ENCODE data around the gene TOP1. TPM values are rescaled to one million over a fixed set of nuclear protein-coding genes. Genes with fewer than 3 reads are reported as not detected.

Gene TOP1
- total RNA-seq, 2 experiments from 2014 or later = 37.6 to 41.7 TPM

GRCh38 chr20:41047279-41047974 lies 18.8 kb downstream of the TOP1 start:
- ChIA-PET POLR2A (interaction anchor here (1.1 to 2.3 kb wide), 7 partner anchors 9 to 110 kb away, joined by 3 to 11 read pairs (median 5); partner anchors contain the start of gene PLCG1), CTCF (interaction anchor here (0.7 to 0.9 kb wide), 3 partner anchors 9 to 57 kb away, joined by 3 read pairs; no protein-coding TSS in a partner anchor)
- H3K9me3 ChIP-seq (ENCODE audit: control insufficient read depth in 1 of 2, insufficient read depth in 1 of 2, low read length in 2 of 2) = no peaks in the 10 kb centered on the region
- peaks cover 50% of the 10 kb centered on the region for H3K4me1 ChIP-seq (ENCODE audit: insufficient read depth, low read length)
- intact Hi-C loops (cut with DNase I, micrococcal nuclease) = loop anchor here (2.0 to 5.0 kb wide), 2 partner anchors 19 to 45 kb away; partner anchors contain the start of gene TOP1 (in 1 of the 2)
- H3K27ac ChIP-seq (ENCODE audit: low read depth in 1 of 2, low read length in 2 of 2) = peak overlapping the region; percentile 54 to 56
- peak overlapping the region; percentile 80 for H3K4me3 Mint-ChIP-seq
- H3K9me3 Mint-ChIP-seq = no peaks in the 10 kb centered on the region
- TF ChIP-seq CTCF (IDR thresholded peaks at IDR 0.05) = no peak
- ATAC-seq (ENCODE audit: poor library complexity) (peak; percentile 21), DNase-seq (no peak)
- peak overlapping the region; percentile 37 for H3K4me3 ChIP-seq (ENCODE audit: low read length)
- no peaks in the 10 kb centered on the region for H3K27me3 Mint-ChIP-seq
- H3K4me1 Mint-ChIP-seq (ENCODE audit: low read depth) = peaks cover 96% of the 10 kb centered on the region
- H3K36me3 ChIP-seq (ENCODE audit: insufficient read depth, low read length) = no peaks in the 10 kb centered on the region
- peaks cover 5% of the 10 kb centered on the region for H3K36me3 Mint-ChIP-seq (ENCODE audit: low read depth)
- peak overlapping the region; percentile 69 for H3K27ac Mint-ChIP-seq
- H3K27me3 ChIP-seq (ENCODE audit: control insufficient read depth in 1 of 2, insufficient read depth in 2 of 2, low read length in 2 of 2) = no peaks in the 10 kb centered on the region

- Mint-ChIP-seq H3K27ac (peak overlapping the region; percentile 69), H3K27me3 (no peaks in the 10 kb centered on the region), H3K36me3 (ENCODE audit: low read depth) (peaks cover 5% of the 10 kb centered on the region), H3K4me1 (ENCODE audit: low read depth) (peaks cover 94% of the 10 kb centered on the region), H3K9me3 (no peaks in the 10 kb centered on the region), H3K4me3 (peak overlapping the region; percentile 80)
- DNase-seq (peak in 3 of 14 experiments; percentile 61 to 70 (median 63)), ATAC-seq (ENCODE audit: poor library complexity) (peak; percentile 71)
- H3K4me1 ChIP-seq (ENCODE audit: insufficient read depth, low read length) = peaks cover 54% of the 10 kb centered on the region
- peak overlapping the region; percentile 37 for H3K4me3 ChIP-seq (ENCODE audit: low read length)
- CTCF ChIA-PET = interaction anchor here (0.7 to 2.2 kb wide), 3 partner anchors 8 to 25 kb away, joined by 3 to 5 read pairs (median 3); no protein-coding TSS in a partner anchor
- peak overlapping the region; percentile 54 to 56 for H3K27ac ChIP-seq (ENCODE audit: low read depth in 1 of 2, low read length in 2 of 2)
- H3K9me3 ChIP-seq (ENCODE audit: control insufficient read depth in 1 of 2, insufficient read depth in 1 of 2, low read length in 2 of 2) = no peaks in the 10 kb centered on the region
- POLR2A ChIA-PET = interaction anchor here (1.0 to 2.3 kb wide), 8 partner anchors 10 to 109 kb away, joined by 3 to 11 read pairs (median 4); partner anchors contain the start of gene PLCG1
- no peaks in the 10 kb centered on the region for H3K27me3 ChIP-seq (ENCODE audit: control insufficient read depth in 1 of 2, insufficient read depth in 2 of 2, low read length in 2 of 2)
- intact Hi-C loops (cut with DNase I, micrococcal nuclease) = loop anchor here (2.0 to 5.0 kb wide), 3 partner anchors 19 to 57 kb away; partner anchors contain the start of gene TOP1 (in 2 of the 2)
- no peak for TF ChIP-seq CTCF (IDR thresholded peaks at IDR 0.05)
- no peaks in the 10 kb centered on the region for H3K36me3 ChIP-seq (ENCODE audit: insufficient read depth, low read length)
Observed at GRCh38 chr20:41047975-41048305, 19.3 kb downstream of the TOP1 start.

- H3K4me3 ChIP-seq (ENCODE audit: low read length) = peak overlapping the region; percentile 37
- intact Hi-C loops (cut with DNase I, micrococcal nuclease) = loop anchor here in 1 of 2 experiments (2.0 to 5.0 kb wide), 3 partner anchors 20 to 58 kb away; partner anchors contain the start of gene TOP1
- H3K4me1 ChIP-seq (ENCODE audit: insufficient read depth, low read length) = peaks cover 54% of the 10 kb centered on the region
- peak; percentile 61 for ATAC-seq (ENCODE audit: poor library complexity)
- ChIA-PET POLR2A (interaction anchor here (1.0 to 2.3 kb wide), 9 partner anchors 10 to 108 kb away, joined by 3 to 9 read pairs (median 4); partner anchors contain the start of gene PLCG1), CTCF (interaction anchor here (2.2 kb wide), 1 partner anchor 24 kb away, joined by 5 read pairs; no protein-coding TSS in a partner anchor)
- DNase-seq = peak in 3 of 14 experiments; percentile 49 to 77 (median 51)
- no peaks in the 10 kb centered on the region for H3K27me3 Mint-ChIP-seq
- no peaks in the 10 kb centered on the region for H3K9me3 ChIP-seq (ENCODE audit: control insufficient read depth in 1 of 2, insufficient read depth in 1 of 2, low read length in 2 of 2)
- H3K4me3 Mint-ChIP-seq = peak overlapping the region; percentile 80
- no peaks in the 10 kb centered on the region for H3K9me3 Mint-ChIP-seq
- H3K27ac ChIP-seq (ENCODE audit: low read depth in 1 of 2, low read length in 2 of 2) = peak overlapping the region; percentile 19 to 54
- H3K27me3 ChIP-seq (ENCODE audit: control insufficient read depth in 1 of 2, insufficient read depth in 2 of 2, low read length in 2 of 2) = no peaks in the 10 kb centered on the region
- H3K4me1 Mint-ChIP-seq (ENCODE audit: low read depth) = peaks cover 94% of the 10 kb centered on the region
- no peaks in the 10 kb centered on the region for H3K36me3 Mint-ChIP-seq (ENCODE audit: low read depth)
- H3K36me3 ChIP-seq (ENCODE audit: insufficient read depth, low read length) = no peaks in the 10 kb centered on the region
- no peak for TF ChIP-seq CTCF (IDR thresholded peaks at IDR 0.05)
- peak overlapping the region; percentile 69 for H3K27ac Mint-ChIP-seq
Observed at GRCh38 chr20:41048461-41049301, 20.1 kb downstream of the TOP1 start.
